Measurements from ENCODE around the gene APOL1.

The APOL1 gene

DNA sequence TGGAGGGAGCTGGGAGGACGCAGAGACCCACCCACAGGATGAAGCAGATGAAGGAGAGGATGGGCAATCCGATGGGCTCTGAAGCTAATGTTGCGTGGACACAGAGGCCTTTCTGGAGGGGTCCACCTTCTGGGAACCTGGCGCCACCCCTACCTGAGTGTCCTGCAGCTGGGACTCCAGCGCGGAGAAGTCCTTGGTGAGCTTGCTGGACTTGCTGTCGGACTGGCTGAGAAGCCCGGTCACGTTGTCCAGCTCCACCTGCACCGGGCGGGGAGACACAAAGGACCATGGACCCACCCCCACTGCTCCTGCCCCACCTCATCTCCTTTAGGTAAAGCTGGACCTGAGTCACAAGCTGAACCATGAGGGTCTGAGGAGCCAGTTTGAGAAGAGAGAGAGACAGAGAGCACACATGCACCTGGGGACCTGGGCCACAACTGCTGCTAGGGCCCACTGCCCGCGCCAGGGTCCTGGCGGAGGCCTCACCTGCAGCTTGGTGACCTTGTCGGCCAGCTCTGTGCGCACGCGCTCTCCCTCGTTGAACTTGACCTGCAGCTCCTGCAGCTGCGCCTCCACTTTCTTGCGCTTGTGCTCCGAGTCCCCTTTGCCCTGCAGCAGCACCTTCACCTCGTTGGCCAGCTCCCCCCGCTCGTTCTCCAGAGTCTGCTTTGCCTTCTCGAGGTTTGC is 40.8 kb downstream of the APOL1 start:
- no peak for DNase-seq

DNA sequence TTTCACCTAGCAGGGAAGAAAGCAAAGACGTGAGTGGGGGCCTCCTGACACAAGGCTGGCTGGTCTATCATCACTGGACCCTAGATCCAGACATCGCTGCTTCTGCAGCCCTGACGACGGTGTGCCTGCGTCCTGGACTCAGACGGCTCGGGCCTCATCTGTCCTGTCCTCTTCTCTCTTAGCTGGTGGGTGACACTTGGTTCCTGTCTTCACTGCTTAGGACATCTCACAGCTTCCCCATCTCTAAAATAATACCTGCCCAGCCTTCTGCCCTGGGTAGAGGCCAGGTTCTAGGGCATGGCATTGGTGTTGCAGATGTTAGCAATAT is 41.3 kb downstream of the APOL1 start:
- no peak for DNase-seq

DNA sequence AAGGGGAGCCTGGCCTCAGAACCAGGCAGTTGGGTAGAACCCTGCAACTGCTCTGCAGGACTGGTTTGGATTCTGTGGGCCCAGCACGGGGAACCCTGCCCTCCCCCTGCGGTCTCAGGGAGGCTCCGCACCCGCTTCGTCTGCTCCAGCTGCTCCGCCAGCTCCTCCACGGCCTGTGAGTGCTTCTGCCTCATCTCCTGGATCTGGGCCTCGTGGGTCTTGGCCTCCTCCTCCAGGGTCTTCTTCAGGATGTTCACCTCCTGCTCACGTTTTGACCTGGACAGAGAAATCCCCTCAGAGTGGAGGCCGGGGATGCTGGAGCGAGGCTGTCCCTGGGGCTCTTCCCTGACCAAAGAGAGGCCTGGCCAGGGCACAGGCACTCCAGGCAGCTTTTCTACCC is 41.9 kb downstream of the APOL1 start:
- DNase-seq = no peak

DNA sequence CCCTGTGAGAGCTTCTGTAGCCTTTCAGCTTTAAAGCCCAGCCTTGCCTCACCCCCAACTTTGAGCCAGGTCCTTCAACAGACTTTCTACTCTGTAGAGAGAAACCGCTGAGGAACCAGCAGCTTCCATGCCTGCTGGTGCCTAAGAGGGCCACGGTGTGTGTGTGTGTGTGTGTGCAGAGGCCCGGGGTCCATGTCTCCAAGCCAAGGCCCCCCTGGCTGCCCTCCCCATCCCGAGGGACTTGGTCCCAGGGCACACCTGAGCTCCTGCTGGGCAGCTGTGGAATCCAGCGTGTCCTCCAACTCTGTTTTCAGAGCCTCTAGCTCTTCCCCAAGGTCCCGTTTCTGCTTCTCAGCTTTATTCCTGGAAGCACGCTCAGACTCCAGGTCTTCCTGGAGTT is 42.3 kb downstream of the APOL1 start:
- DNase-seq = no peak

DNA sequence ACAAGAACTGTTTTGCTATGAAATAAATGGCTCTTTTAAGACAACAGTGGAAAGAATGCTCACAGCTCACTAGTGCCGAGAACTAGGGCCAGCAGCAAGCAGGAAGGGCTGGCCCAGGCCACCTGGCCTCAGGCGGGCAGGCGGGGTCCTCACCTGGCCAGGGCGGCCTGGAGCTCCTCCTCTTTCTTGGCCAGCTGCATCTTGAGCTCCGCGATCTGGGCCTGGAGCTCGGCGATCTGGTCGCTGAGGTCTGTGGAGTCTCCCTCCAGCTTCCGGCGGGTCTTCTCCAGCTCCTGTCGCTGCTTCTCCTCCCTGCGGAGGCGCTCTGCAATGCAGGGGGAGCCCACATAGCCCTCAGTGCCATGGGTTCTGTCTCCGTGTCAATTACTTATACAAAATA is 43.8 kb downstream of the APOL1 start:
- no peak for DNase-seq

DNA sequence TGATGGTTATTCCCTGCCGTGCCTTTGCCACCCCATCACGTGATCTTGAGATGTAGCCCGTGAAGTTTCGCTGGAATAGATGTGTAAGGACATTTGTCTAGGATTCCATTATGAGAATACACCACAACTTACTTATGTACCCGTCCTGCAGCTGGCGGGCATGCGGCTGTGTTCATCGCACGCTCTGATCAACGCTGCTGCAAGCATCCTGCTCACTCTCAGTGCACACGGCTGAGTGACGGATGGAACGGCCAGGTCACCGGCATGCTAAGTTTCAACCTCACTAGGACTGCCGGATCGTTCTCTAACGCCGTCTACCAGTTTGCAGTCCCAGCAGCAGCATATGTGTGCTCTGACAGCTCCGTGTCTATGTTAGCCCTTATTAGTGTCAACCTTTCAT is 44.6 kb downstream of the APOL1 start:
- no peak for DNase-seq

DNA sequence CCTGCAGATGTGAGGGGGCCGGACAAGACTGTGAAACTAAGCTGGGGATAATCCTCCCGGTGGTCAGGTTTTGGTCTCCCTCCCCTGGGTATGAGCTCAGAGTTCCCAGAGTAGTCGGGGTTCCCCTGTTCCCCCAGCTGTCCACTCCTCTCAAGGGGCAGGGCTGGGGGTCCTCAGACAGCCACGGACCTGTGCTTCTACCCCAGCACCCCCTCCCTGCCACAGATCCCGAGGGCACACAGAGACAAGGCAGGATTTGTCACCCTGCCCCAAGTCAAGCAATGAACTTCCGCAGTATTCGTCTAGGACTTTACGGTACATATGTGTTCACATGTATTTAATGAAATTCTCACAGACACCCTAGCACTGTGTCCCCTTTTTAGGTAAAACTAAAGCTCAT is 45.2 kb downstream of the APOL1 start:
- no peak for DNase-seq

DNA sequence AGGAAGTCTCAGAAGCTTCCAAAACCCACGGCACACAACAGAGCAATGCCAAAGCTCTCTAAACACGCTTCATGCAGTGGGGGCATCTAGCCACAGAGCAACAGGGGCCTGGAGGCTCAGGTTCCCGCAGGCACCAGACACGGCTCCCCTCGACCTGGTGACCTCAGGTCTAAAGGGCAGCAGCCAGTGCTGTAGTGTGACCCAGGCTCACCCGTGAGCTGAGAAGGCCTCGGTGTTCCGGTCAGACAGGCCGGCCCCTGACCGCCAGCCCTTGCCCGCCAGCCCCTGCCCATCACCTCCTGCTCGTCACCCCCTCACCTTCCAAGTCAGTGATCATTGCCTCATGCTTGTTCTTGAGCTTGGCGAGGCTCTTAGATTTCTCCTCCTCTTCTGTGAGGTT is 45.7 kb downstream of the APOL1 start:
- DNase-seq = no peak

DNA sequence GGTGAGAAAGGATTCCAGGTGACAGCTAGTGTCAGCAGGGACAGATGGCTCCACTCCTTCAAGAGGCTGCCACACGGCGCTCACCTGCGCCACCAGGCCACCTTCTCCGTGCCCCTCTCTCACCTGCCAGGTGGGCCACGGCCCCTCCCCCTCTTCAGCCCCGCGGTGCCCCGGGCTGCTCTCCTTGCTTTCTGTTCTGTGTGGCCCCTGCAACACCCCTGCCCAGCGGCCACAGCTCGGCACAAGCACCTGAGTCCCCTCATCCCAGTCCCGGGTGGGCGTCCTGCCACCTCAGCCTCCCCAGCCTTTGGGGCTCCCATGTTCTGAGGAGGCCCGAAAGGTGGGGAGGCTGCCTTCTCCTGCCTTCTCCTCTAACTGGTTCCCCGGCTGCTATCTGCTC is 46.4 kb downstream of the APOL1 start:
- no peak for DNase-seq

DNA sequence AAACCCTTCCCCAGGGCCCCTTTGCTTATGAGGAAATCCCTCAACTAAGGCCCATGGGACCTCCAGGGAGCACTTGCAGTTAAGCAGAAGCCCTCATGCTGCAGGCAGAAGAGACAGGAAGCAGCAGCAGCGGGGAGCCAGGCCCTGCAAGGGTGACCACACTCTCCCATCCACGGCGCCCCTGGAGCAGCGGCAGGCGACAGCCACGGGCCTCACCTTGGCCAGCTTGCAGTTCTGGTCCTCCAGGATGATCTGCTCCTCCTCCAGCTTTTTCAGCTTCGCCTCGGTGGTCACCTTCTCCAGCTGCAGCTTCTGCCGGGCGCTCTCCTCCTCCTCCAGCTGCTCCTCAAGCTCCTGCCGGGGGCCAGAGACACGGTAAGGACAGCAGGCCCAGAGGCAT is 47.0 kb downstream of the APOL1 start:
- no peak for DNase-seq

DNA sequence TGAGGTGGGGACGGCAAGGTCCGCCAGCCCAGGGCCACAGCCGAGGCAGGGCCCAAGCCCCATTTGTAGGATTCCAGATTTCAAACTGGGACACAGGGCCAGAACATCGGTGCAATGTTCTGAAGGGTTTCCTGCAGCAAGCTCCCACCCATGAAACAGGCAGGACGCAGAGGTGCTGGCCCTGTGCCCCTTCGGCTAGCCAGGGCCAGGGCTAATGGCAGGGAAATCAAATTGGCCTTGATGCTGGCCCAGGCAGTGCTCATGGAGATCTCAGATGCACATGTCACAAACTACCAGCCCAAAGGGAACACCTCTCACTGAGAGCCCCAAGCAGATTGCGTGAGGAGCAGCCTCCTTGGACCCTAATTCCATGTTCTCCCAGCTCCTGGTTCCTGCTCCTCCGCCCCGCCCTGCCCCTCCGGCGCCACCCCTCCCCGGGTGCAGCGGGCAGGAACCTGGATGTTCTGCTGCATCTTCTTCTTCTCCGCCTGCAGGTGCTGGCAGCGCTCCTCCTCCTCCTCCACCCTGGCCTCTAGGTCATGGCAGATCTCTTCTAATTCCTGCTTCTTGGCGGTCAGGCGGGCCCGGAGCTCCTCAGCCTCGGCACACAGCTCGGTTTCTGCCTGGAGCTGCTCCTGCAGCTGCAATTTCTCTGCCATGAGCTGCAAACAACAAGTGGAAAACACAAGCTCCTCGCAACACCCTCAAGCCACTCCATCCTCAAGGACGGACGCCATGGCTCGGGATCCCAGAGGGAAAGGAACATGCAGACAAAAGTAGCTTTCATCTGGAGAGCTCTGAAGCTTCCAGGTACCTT is 47.7 kb downstream of the APOL1 start:
- DNase-seq = no peak

DNA sequence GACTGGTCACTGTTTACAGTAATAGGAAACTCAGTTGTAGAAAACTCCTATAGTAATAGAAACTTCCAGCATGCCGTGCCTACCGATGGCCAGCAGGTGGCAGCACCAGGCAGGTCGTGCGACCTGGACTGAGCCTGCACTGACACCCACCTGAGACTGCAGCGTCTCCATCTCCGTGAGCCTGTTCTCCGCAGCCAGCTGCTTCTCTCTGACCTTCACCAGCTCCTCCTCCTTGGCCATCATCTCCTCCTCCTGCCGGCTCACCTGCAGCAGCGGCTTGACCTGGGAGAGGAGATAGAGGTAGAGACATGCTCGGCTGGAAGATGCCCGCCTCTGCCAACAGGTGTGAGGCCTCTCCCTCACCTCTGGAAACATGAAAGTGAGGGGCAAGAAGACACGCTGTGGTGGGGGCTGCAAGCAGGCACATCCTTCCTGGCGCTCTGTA is 48.5 kb downstream of the APOL1 start:
- DNase-seq = peak; percentile 67 to 81 (median 74)

DNA sequence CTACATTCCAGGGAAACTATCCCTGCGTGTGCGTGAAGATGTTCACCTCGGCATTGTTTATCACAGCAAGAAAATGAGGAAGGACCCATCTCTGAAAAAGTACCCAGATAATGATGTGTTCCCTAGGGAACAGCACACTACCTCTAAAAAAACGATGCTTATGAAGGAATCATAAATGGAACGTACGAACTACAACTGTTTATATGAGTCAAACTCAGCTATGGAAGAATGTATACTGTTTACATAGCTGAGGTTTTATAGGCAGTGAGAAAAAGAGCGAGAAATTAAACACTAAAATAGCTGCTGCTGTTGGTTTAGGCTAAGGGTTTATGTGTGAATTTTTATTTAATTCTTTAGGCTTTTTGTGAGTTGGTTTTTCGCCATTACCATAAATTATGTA is 48.9 kb downstream of the APOL1 start:
- DNase-seq = no peak

DNA sequence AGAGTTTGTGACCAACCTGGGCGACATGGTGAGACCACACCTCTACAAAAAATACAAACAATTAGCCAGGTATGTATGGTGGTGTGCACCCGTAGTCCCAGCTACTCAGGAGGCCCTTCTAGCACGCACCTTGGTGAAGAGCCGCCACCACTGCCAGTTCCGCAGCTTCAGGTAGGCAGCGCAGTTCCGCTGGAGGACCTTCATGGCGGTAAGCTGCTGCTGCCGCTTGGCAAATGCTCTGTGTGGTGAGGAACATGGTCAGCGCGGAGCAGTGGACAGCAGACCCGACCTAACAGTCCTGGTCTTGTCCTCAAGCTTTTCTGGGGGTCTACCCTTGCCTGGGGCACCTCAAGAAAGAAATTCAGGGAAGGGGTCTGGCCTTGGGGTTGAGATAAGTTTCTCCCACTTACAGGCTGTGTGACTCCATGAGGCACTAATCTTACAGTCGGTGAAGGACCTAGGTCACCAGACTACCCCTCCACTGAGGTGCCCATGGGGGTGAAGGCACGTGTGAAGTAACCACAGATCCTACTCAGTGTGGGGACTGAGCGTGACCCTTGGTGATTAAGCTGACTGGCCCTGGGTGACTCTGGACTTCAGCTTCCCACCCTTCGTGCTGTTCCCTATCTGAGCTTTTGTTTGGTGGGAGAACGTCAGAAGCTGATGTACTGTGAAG is 49.6 kb downstream of the APOL1 start:
- DNase-seq = no peak

DNA sequence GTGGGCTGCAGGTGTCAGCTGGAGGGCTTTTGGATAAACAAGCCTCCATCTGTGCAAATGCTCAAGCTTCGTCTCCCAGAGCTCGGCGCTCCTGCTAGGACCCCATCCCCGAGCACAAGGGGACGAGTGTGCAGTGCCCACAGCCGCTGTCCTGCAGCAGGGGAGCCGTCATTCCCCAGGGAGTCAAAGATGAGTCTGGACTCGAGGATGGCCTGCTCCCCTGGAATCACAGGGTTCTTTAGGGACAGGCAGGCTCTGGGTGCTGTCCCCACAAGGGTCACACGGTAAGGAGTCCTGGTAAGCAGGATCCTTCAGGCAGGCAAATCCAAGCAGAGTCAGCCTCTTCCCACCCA is 50.2 kb downstream of the APOL1 start:
- no peak for DNase-seq

DNA sequence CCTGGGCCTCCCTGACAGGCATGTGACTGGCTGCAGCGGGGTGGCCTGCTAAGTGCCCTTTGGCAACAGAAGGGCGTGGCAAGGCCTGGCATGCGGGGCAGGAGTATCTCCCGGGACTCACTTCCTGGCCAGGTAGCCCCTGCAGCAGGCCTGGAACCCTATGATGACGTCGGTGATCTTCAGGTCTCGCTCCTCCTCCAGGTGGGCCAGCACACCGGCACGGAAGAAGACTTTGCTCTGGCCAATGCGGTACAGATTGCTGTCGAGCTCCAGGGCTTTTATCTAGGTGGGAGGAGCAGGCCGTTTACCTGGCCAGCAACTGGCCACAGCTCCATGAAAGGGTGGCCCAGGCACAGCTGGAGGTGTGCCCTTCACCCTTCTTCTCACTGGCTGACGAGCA is 50.9 kb downstream of the APOL1 start:
- no peak for DNase-seq

DNA sequence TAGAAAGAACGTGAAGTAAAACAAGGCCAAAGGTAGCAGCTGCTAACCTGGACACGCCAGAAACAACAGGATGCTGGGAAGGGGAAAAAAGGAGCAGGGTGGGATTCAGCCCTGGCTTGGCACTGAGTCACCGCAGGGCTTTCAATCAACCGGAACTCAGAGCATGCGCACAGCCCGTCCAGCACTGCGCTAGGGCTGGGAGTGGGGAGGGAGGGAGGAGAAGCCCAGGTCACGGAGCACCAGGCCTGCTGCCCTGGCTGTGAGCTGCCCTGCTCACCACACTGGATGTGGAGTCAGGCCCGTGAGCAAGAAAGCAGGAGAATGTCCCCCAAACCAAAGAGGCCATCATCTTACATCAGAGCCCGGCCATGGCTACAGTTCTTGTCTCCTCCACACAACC is 51.5 kb downstream of the APOL1 start:
- no peak for DNase-seq

DNA sequence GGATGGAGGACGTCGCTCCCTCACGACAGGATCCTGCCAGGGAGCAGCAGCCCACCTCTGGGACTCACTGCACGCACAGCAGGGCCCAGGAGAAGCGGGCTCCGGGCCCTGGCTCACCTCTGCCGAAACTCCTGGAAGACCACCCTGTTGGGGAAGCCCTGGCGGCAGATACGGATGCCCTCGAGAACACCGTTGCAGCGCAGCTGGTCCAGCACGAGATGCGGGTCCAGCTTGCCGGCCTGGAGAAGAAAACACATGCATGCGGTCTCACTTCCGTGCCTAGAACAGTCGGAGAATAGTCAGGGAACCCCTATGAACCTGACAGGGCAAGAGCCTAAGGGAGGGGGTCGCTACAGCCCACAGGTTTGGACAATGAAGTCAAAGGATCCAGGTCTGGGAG is 52.9 kb downstream of the APOL1 start:
- no peak for DNase-seq

DNA sequence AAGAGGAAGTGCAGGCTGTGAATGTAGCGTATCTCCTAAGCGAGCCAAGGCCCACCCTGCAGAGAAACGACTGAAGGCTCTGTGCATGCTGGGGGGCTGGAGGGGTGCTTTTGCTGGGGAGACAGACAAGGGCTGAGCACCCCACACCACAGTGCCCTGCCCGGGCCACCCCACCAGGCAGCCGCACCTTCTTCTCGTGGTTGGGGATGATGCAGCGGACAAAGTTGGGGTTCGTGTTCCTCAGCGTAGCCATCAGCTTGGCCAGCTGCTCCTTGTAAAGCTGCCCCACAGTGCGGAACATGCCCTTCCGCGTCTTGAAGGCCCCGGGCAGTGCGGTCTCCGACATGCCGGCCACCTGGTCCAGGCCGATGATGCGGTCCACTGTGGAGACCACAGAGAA is 53.3 kb downstream of the APOL1 start:
- no peak for DNase-seq

DNA sequence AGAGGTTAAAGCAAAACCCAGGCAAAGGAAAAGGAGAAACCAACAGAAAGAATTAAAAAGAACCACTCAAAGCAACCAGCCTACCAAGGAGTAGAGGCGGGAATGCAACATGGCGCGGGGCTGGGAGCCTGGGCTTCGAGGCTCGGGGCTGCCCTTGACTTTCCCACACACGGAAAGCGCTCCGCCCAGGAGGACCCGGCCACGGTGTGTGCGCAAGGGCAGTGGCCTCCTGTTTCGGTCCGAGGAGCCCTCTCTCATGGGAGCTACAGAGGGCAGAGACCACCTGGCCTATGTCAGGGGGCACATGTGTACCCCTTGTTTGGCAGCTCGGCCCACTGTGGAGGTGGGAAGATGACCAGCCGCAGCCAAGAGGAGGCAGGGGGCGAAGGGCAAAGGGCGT is 55.9 kb downstream of the APOL1 start:
- DNase-seq = no peak

DNA sequence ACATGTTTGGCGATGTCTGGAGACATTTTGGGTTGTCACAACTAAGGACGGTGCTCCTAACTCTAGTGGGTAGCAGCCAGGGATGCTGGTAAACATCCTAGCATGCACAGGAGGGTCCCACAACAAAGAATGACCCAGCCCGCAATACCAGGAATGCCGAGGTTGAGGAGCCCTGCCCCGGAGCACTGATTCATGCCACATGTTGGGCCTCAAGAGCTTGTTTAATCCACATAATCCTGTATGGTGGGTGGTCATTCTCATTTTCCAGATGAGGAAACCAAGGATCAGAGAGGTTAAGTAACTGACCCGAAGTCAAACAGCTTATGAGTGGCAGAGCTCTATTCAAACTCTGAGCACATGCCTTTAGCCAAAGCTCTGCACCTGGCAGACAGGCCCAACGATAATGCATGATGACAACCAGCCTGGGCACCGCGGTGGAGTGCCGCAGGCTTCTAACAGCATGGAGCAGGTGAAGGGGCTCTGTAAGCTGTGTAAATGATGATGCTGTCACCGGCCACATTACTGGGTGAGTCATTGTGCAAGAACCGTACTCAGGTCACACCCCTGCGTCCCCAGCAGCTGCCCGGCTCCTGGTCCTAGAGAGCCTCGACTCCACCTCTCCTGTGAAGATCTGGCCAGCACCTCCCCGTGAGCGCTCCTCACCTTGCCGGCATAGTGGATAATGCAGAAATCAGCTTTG is 58.6 kb downstream of the APOL1 start:
- no peak for DNase-seq

DNA sequence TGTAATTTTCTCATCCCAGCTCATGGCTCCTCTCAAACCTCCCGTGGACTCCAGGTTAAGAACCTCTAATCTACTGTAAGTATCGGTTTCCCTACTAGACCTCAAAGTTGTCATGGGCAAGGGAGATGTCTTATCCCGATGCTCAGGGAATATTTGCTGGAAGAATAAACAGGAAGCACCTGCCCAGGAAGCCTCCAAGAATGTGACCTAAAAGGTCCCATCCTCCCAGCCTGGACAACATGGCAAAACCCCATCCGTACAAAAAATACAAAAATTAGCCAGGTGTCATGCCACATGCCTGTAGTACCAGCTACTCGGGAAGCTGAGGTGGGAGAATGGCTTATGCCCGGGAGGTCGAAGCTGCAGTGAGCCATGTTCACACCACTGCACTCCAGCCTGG is 62.4 kb downstream of the APOL1 start:
- no peak for DNase-seq

DNA sequence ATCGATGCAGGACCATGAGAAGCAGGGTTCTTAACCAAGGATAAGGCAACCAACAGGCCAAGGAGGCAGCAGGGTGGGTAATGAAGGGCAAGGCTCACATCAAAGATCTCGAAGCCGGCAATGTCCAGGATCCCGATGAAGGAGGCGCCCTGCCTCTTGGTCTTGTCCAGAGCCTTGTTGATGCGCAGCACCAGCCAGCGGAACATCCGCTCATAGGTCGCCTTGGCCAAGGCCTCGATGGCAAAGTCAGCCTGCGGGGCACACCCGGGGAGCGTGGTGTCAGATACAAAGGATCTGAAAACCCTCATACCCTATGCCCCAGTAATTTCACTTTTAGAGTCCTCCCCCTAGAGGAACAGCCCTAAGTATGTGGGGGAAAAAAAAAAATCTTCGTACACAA is 63.5 kb downstream of the APOL1 start:
- DNase-seq = no peak

All from T-helper 2 cell (primary cell).